K562 (cell line): ENCODE results near the gene SMIM21. TPM values are rescaled to one million over a fixed set of nuclear protein-coding genes. Genes with fewer than 3 reads are reported as not detected.

Experiments
- KAT7 ChIP-seq: sonication (generic); formaldehyde crosslinking; IDR thresholded peaks from 2 replicates; pipeline ENCODE4 v1.8.0; 2022; ENCODE audit warnings: missing genetic modification reagents, mild to moderate bottlenecking, borderline replicate concordance
- KDM1A ChIP-seq, 2 experiments: fragments of 450-650 bp; IDR thresholded peaks; 2 replicates each; pipeline ENCODE4 v1.6.1; 2016; ENCODE audit warnings: mild to moderate bottlenecking in 2 of 2
- polyA plus RNA-seq, 8 experiments: library from polyadenylated mRNA; depleted of rRNA in 4 of 8; stranded (reverse) in 5 of 8; unstranded in 3 of 8; fragments of >200 nt; fragmentation: Nextera tagmentation in 2 of 8; fragmentation: Illumina TruSeq in 1 of 8; extraction: Ambion mirVana in 2 of 8; extraction: Trizol in 1 of 8; gene quantifications; 2 replicates each; pipeline versions ENCODE4 v1.2.1 to v1.2.3, GENCODE V29; 2011 to 2014; ENCODE audit warnings: inconsistent platforms in 1 of 8, missing spikeins in 1 of 8
- total RNA-seq, 7 experiments: library from RNA; depleted of rRNA in 6 of 7; stranded (reverse); fragments of >200 nt in 6 of 7; fragmentation: Illumina TruSeq in 2 of 7; extraction: Trizol in 2 of 7; gene quantifications; 2 replicates each; pipeline versions ENCODE4 v1.2.1 to v1.2.3, GENCODE V29; 2011 to 2021; ENCODE audit warnings: low replicate concordance in 1 of 7
- TF ChIP-seq, protein P1 (sequence below): fragments of 450-650 bp; IDR thresholded peaks from 2 replicates; pipeline ENCODE4 v1.6.1; 2017; ENCODE audit warnings: antibody characterized with exemption, mild to moderate bottlenecking
- TF ChIP-seq, protein P2 (sequence below): fragments of 250-450 bp; sonication (Bioruptor Pico); IDR thresholded peaks from 2 replicates; pipeline ENCODE4 v1.9.0; 2021; ENCODE audit warnings: mild to moderate bottlenecking, inconsistent platforms
- TF ChIP-seq, protein P3 (sequence below), 2 experiments: fragments of 200-800 bp in 1 of 2; sonication (Bioruptor generic) in 1 of 2; sonication (generic) in 1 of 2; formaldehyde crosslinking in 1 of 2; IDR thresholded peaks in 1 of 2; conservative IDR thresholded peaks in 1 of 2; 2 replicates each; pipeline versions ENCODE4 v1.5.0 to v1.6.1; 2016 to 2020; ENCODE audit warnings: missing compliant biosample characterization in 1 of 2, missing genetic modification characterization in 1 of 2, missing genetic modification reagents in 1 of 2

The SMIM21 gene
- total and polyA plus RNA-seq, 9 of the 15 experiments (the other 6 are each of a cell fraction or from before 2014, with no cell fraction given), result not detected

DNA sequence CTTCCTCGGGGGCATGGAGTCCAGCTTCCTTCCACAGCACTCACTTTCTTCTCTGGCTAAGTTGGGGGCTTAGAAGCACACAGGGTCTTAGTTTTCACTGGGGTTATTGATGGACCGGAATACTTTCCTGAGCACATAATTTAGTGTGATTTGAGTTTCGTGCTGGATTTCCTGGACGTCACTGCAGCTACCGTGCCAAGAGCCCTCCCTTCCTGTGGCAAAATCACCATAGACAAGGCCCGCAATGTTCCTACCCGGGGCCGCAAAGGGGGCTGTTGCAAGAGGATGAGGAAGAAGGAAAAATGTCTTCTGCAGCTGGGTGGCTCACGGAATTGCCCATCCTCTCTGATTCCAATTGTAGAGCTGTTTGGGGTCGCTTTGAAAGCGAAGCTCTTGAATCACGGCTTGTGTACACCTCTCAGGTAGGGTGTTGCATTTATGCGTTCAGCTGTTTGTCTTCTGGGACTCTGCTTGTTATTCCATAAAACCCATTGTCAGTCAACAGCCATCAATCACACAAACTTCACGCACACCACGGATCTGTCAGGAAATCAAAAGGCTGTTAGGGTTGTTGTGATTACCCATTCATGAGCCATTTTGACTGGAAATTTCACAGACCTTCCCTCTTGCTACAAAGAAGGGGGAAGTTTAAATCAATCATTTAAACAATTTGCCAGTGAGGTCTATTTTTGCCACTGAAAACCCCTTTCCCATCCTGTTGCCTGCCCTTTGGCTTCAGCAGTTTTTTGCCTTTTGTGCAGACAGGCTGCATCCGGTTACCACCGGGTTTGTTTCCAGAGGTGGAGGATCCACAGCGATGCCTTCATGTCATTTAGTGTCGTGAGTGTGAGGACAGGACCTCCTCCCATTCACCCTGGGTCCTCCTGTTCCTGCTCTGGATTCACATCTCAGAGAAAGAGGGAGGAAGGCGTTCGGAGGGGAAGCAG, 36.0 kb downstream of the SMIM21 start (continued):
- TF ChIP-seq, protein P1, sequence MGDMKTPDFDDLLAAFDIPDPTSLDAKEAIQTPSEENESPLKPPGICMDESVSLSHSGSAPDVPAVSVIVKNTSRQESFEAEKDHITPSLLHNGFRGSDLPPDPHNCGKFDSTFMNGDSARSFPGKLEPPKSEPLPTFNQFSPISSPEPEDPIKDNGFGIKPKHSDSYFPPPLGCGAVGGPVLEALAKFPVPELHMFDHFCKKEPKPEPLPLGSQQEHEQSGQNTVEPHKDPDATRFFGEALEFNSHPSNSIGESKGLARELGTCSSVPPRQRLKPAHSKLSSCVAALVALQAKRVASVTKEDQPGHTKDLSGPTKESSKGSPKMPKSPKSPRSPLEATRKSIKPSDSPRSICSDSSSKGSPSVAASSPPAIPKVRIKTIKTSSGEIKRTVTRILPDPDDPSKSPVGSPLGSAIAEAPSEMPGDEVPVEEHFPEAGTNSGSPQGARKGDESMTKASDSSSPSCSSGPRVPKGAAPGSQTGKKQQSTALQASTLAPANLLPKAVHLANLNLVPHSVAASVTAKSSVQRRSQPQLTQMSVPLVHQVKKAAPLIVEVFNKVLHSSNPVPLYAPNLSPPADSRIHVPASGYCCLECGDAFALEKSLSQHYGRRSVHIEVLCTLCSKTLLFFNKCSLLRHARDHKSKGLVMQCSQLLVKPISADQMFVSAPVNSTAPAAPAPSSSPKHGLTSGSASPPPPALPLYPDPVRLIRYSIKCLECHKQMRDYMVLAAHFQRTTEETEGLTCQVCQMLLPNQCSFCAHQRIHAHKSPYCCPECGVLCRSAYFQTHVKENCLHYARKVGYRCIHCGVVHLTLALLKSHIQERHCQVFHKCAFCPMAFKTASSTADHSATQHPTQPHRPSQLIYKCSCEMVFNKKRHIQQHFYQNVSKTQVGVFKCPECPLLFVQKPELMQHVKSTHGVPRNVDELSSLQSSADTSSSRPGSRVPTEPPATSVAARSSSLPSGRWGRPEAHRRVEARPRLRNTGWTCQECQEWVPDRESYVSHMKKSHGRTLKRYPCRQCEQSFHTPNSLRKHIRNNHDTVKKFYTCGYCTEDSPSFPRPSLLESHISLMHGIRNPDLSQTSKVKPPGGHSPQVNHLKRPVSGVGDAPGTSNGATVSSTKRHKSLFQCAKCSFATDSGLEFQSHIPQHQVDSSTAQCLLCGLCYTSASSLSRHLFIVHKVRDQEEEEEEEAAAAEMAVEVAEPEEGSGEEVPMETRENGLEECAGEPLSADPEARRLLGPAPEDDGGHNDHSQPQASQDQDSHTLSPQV, result no peak
- TF ChIP-seq, protein P2, sequence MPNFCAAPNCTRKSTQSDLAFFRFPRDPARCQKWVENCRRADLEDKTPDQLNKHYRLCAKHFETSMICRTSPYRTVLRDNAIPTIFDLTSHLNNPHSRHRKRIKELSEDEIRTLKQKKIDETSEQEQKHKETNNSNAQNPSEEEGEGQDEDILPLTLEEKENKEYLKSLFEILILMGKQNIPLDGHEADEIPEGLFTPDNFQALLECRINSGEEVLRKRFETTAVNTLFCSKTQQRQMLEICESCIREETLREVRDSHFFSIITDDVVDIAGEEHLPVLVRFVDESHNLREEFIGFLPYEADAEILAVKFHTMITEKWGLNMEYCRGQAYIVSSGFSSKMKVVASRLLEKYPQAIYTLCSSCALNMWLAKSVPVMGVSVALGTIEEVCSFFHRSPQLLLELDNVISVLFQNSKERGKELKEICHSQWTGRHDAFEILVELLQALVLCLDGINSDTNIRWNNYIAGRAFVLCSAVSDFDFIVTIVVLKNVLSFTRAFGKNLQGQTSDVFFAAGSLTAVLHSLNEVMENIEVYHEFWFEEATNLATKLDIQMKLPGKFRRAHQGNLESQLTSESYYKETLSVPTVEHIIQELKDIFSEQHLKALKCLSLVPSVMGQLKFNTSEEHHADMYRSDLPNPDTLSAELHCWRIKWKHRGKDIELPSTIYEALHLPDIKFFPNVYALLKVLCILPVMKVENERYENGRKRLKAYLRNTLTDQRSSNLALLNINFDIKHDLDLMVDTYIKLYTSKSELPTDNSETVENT, result no peak
- TF ChIP-seq, protein P3, sequence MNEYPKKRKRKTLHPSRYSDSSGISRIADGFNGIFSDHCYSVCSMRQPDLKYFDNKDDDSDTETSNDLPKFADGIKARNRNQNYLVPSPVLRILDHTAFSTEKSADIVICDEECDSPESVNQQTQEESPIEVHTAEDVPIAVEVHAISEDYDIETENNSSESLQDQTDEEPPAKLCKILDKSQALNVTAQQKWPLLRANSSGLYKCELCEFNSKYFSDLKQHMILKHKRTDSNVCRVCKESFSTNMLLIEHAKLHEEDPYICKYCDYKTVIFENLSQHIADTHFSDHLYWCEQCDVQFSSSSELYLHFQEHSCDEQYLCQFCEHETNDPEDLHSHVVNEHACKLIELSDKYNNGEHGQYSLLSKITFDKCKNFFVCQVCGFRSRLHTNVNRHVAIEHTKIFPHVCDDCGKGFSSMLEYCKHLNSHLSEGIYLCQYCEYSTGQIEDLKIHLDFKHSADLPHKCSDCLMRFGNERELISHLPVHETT (CRISPR knock-in tag; conservative IDR thresholded peaks at IDR 0.05 in 1 of 2, IDR thresholded peaks at IDR 0.05 in 1 of 2), result no peak
- TF ChIP-seq KAT7 (CRISPR knock-in tag) (no peak), KDM1A (IDR thresholded peaks at IDR 0.05) (no peak)
